GM06990 (cell line): ENCODE measurements around the gene IDH3A.

Experiments
- DNase-seq: peaks from one replicate; pipeline ENCODE4 v3.0.0-alpha.2; 2011; ENCODE audit not compliant: insufficient read length; ENCODE audit errors: extremely low read depth
- H3K27me3 ChIP-seq: replicated peaks from 2 replicates; pipeline ENCODE4 v1.6.0; 2011; ENCODE audit warnings: low read length; ENCODE audit not compliant: control insufficient read depth, insufficient read depth
- H3K36me3 ChIP-seq: 2 replicates; pipeline ENCODE4 v1.5.1; 2011; ENCODE audit warnings: low read length; ENCODE audit not compliant: control insufficient read depth, insufficient read depth
- H3K4me3 ChIP-seq: replicated peaks from 2 replicates; pipeline ENCODE4 v1.5.1; 2011; ENCODE audit warnings: low read depth, mild to moderate bottlenecking, control low read depth, low read length
- TF ChIP-seq, protein P1 (sequence below): IDR thresholded peaks from 2 replicates; pipeline ENCODE4 v1.5.1; 2011; ENCODE audit warnings: low read length, control low read depth, mild to moderate bottlenecking, inconsistent platforms; ENCODE audit not compliant: insufficient read depth, poor library complexity, severe bottlenecking

The IDH3A gene

GRCh38 chr15:78205856-78206255 lies 56.7 kb downstream of the IDH3A start:
- no peak overlapping the region for H3K4me3 ChIP-seq
- TF ChIP-seq, protein P1, sequence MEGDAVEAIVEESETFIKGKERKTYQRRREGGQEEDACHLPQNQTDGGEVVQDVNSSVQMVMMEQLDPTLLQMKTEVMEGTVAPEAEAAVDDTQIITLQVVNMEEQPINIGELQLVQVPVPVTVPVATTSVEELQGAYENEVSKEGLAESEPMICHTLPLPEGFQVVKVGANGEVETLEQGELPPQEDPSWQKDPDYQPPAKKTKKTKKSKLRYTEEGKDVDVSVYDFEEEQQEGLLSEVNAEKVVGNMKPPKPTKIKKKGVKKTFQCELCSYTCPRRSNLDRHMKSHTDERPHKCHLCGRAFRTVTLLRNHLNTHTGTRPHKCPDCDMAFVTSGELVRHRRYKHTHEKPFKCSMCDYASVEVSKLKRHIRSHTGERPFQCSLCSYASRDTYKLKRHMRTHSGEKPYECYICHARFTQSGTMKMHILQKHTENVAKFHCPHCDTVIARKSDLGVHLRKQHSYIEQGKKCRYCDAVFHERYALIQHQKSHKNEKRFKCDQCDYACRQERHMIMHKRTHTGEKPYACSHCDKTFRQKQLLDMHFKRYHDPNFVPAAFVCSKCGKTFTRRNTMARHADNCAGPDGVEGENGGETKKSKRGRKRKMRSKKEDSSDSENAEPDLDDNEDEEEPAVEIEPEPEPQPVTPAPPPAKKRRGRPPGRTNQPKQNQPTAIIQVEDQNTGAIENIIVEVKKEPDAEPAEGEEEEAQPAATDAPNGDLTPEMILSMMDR, result no peak
- DNase-seq, result no peak
- no peaks in the 10 kb centered on the region for H3K36me3 ChIP-seq
- no peaks in the 10 kb centered on the region for H3K27me3 ChIP-seq

GRCh38 chr15:78206326-78207109 lies 57.4 kb downstream of the IDH3A start:
- no peak for DNase-seq
- TF ChIP-seq, protein P1, result no peak
- no peak overlapping the region for H3K4me3 ChIP-seq

GRCh38 chr15:78207110-78207458 lies 57.9 kb downstream of the IDH3A start:
- Histone ChIP-seq H3K36me3 (no peaks in the 10 kb centered on the region), H3K4me3 (no peak overlapping the region), H3K27me3 (no peaks in the 10 kb centered on the region)
- DNase-seq, result no peak
- TF ChIP-seq, protein P1, result no peak

More at GRCh38 chr15:78206326-78207109, 57.4 kb downstream of the IDH3A start:
- no peaks in the 10 kb centered on the region for H3K27me3 ChIP-seq
- H3K36me3 ChIP-seq, result no peaks in the 10 kb centered on the region

- TF ChIP-seq, protein P1, result no peak
- H3K36me3 ChIP-seq, result no peaks in the 10 kb centered on the region
- H3K27me3 ChIP-seq, result no peaks in the 10 kb centered on the region
- no peak overlapping the region for H3K4me3 ChIP-seq
- no peak for DNase-seq
Measured at GRCh38 chr15:78207641-78208340, 58.6 kb downstream of the IDH3A start.

- H3K27me3 ChIP-seq, result no peaks in the 10 kb centered on the region
- DNase-seq, result no peak
- TF ChIP-seq, protein P1, result no peak
- no peak overlapping the region for H3K4me3 ChIP-seq
- H3K36me3 ChIP-seq, result no peaks in the 10 kb centered on the region
Measured at GRCh38 chr15:78208341-78208844, 59.2 kb downstream of the IDH3A start.
